Hematopoietic multipotent progenitor cell treated with erythropoietin and hydrocortisone succinate and interleukin-3 and kit ligand, for 4 days (in vitro differentiated cells): ENCODE measurements around the gene KRTCAP2.
"Not testable (repeated sequence)": the region's sequence is repeated elsewhere in the genome, so short reads cannot be mapped to it uniquely, and the experiment has no call there.

Experiments used
- DNase-seq: peaks from one replicate; pipeline ENCODE4 v3.0.0-alpha.2; 2015

Gene KRTCAP2

DNA sequence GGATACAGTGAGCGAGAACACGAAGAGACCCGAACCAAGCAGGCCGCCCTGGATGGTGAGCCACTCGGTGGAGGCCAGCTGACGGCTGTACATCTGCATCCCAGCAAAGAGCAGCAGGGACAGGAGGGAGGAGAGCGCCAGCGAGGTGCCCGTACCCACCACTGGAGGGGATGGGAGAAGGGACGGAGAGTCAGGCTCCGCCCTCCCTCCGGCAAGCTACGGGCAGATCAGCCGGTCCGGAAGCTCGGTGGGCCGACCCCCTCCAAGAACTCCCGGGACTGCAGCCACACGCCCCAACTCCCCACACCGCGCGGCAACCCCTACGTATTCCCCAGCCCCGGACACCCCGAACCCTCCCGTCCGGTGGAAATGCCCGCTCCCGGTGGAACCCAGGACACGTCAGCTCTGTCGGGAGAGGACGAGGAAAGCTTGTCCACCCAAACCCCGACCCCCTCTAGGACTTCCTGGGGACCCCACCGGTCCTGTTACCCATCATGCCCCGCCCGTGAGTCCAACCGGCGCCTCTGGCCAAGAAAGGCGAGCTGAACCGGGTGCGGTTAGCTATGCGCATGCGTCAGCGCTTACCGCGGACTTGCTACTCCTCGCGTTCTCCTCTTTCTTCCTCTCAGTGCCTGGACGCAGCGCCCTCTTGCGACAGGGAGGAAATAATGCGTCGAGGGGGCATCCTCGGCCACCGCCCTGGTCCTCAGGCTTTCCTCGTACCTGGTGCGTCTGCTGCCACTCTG lies at the start of gene KRTCAP2:
KRTCAP2 (minus strand) TSS at position 573 of the 746 bp plus-strand sequence; CDS start at position 493, 80 bp downstream.
- DNase-seq: peak; percentile 99

DNA sequence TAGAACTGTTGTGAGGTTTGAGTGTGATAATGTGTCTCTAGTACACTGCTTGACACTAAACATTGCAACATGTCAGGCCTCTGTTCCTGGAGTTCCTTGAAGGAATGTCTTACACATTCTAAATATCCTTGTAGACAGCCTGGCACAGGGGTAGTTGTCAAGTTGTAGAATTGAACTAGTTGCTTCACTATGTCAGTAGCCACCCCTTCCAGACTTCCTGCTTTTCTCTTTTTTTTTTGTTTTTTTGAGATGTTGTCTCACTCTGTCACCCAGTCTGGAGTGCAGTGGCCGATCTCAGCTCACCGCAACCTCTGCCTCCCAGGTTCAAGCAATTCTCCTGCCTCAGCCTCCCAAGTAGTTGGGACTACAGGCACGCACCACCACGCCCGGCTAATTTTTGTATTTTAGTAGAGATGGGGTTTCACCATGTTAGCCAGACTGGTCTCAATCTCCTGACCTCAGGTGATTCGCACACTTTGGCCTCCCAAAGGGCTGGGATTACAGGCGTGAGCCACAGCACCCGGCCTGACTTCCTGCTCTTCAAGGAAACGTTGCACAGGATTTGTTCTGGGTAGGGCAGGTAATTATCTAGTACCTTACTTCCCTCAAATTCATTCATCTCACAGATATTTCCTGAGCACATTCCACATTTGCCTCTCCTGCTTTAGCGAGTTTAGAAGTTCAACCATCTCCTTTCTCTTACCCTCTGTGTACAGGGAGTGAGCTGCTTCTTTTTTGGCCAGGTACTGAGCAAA lies 47.3 kb upstream of the KRTCAP2 start:
- not testable (repeated sequence) for DNase-seq

DNA sequence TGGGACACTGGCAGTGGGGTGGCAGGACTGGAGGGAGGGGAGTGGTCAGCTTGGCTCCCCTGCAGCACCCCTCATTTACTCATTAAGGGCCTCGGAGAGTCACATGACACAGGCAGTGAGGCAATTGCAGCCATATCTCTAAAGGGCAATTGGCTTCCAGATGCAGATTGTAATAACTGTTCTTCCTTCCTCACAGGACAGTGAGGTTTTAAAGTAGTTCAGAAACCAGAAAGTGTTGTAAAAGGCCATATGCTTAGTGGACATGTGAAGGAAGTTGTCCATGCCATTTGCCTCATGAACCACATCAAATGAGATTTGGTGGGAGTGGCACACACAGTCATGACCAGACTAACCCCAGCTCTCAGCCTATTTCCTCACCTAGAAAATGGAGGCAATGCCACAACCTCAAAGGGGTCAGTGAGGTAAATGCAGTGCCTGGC lies 46.5 kb upstream of the KRTCAP2 start:
- peak; percentile 75 for DNase-seq

DNA sequence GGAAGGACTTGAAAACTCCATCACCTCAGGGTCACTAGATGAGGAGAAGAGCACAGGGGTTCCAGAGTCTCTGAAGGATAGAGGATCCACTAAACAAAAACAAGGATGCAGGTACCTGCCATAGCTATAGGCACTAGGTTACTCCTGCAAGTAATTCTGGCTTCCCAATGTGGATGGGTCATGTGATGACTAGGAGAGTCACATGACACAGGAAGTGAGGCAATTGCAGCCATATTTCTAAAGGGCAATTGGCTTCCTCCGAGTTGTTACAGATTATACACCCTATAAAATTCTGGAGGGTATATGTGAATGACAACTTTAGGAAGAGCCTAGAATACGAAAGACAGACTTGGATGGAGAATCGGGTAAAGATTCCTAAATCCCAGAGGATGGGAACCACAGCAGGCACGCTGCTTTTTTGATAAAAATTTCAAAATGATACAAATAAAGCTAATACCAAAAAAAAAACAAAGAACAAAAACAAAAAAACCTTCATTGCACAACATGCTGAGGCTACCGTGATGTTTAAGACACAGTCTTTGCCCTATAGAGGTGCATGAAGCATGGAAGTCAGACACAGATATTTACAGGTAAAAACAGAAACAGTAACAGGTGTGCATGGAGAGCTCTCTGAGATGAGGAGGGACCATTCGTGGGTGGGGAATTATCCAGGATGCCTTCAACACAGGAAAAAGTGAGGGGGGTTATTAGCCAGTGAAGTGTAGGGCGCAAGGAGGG lies 45.9 kb upstream of the KRTCAP2 start:
- DNase-seq: peak; percentile 80

DNA sequence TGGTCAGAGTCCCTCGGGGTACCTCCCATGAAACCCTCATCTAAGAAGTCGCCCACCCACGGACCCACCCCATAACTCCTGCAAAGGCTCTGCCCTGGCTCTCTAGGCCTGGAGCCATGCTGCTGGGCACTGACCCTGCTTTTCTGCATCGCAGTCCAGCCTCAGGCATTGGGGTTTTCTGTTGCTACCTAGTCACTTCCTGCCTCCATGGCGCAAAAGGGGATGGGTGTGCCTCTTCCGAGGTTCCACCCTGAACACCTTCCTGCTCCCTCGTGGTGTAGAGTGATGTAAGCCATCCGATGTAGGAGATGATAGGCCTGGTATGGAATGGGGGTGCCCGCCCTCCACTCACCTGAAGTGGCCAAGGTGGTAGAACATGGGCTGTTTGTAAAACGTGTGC lies 41.6 kb upstream of the KRTCAP2 start:
- DNase-seq: not testable (repeated sequence)

DNA sequence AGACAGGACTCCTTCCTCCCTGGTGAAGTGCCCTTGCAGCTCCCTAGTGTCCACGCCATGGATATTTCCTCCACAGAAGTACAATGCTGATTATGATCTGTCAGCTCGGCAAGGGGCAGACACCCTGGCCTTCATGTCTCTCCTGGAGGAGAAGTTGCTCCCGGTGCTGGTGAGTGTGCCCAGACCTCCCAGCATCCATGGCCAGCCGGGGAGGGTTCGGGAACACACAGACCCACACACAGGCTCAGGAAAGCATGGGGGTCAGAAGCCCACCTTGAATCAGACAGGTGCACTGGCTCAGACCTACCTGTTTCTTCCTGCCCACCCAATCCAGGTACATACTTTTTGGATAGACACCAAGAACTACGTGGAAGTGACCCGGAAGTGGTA lies 38.9 kb upstream of the KRTCAP2 start:
- not testable (repeated sequence) for DNase-seq

DNA sequence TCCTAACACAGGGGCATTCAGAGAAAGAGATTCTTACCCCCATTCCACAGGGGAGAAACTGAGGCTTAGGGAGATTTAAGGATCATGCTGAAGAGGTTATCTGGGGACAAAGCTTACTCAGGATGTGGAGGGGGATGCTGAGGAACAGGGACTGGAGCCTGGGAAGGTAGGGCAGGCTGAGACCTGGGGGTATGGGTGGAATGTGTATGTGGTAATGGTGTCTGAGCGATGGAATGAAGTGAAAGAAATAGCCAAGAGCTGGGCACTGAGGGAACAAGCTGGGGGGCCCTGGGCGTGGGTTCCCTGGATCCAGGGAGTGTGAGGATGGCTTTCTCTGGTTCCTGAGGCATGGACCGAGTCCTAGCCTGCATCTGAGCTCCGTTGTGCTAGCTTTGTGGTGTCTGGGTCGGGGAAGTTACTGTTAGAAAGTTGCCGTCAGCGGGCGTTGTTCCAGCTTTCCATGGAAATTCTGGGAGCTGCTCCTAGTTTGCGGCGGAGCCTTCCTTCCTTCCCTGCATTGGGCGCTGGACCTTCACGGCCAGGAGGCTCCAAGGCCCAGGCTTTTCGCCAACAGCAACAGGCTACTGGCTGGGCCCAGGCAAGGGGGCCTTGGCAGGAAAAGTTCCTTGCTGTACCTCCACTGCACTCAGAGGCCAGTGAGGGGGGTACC lies 38.4 kb upstream of the KRTCAP2 start:
- DNase-seq: not testable (repeated sequence)

DNA sequence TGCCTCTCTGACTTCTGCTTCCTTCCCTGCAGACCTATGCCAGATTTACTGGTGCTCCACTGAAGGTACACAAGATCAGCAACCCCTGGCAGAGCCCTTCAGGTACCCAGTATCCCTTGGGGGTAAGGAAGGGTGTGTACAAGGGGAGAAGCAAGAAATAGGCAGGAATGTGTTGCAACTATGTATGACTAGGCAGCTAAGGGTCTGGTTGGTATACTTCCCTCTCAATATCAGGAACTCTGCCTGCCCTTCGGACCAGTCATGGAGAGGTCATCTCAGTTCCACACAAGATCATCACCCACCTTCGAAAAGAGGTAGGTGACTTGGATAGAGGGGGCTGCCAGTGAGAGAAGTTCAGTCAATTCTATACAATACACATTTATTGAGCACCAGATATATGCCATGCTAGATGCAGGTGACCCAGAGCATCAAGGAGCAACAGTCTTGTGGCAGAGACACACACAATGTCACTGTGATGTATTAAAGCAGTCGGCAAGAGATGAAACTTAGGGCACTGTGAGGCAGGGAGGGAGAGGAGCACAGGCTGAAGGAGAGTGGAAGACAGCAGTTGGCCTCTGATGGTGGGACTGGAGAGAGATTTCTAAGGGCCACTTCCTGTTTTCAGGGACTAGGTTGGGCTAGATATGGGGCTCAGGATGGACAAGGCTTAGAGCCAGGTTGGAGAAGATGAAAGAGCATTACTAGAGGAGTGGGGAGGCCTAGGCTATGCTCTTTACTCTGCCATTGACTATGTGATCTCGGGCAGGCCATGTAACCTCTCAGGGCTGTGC lies 37.4 kb upstream of the KRTCAP2 start:
- no peak for DNase-seq

DNA sequence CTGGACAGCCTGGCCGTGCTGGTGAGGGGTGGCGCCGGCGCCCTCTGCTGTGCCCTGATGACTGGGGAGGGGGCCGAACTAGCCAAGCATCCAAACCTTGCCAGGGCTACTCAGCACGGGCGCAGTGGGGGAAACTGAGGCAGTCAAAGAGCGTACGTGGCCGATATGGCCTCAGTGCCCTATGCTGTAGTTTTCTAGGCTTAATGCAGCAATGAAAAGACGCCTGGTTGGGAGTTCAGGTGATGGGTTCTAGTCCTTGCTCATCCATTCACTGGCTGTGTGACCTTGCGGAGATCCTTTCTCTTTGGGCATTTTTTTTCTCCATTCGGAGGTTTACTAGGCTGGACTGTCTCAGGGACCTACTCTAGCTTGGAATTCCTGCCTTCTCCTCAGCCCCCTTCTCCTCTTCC lies 36.2 kb upstream of the KRTCAP2 start:
- DNase-seq: no peak

DNA sequence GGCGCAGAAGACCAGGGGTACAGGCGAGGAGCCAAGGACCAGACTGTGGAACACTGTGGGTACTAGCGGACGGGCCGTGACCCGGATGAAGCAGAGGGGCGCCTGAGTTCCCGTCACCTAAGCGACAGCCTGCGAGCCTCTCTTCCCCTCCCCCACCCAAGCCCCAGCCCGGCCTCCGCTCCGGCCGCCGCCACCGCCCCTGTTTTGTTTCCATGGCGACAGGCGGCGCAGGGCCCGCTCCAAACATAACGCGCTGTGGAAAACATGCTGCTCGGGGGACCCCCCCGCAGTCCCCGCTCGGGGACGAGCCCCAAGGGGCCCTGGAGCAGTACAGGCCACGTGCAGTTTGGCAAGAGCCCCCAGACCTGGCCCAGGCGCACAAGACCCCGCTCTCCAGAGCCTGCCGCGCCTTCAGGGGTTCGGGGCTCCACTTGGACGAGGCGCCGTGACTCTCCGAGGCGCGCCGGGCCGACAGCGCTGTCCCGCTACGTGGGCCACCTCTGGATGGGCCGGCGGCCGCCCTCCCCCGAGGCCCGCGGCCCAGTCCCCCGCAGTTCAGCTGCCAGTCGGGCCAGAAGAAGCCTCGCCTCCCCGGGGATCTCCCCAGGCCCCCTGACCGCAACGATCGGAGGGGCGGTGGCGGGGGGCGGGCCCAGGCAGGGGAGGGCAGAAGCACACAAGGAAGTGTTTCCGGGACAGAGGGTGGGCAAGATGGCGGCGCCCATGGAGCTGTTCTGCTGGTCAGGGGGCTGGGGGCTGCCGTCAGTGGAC lies 35.6 kb upstream of the KRTCAP2 start, which contains the start of gene MTX1:
MTX1 (plus strand) TSS at position 155 of the 771 bp plus-strand sequence; CDS start at position 265, 110 bp downstream.
- DNase-seq: peak; percentile 95

DNA sequence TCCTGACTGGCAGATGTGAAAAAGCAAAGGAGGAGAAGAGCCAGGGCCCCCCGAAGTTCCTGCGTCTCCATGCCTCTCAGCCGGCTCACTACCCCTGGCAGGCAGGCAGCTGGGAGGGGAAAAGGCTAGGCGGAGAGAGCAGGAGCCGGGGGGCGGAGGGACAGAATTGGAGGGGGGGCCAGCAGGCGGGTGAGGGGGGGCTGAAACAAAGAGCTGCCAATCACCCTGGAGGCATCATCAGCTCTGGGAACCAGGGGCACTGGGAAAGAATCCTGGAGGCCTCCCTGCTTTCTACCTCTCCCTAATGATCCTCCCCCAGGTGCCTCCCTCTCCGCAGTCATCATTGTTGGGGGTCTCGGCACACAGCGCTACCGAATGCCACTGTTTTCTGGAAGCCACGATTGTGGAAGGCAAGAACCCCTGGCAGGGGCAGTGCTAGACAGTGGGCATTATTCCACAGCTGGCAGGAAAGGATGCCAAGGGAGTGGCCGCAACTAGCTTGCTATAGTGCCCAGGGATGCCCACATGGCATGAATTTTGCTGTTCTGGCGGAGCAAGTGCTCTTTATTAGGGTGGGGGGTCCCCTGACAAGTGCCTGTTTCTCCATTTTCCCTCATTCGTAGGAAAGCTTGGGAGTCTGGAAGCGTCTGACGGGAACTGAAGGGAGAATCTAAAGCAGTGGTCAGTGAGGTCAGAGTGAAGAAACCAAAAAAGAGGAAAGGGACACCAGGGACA lies 34.9 kb upstream of the KRTCAP2 start, which contains the start of gene THBS3:
THBS3 (minus strand) TSS at position 92 of the 735 bp plus-strand sequence; CDS start at position 71, 21 bp downstream.
- peak; percentile 37 for DNase-seq

DNA sequence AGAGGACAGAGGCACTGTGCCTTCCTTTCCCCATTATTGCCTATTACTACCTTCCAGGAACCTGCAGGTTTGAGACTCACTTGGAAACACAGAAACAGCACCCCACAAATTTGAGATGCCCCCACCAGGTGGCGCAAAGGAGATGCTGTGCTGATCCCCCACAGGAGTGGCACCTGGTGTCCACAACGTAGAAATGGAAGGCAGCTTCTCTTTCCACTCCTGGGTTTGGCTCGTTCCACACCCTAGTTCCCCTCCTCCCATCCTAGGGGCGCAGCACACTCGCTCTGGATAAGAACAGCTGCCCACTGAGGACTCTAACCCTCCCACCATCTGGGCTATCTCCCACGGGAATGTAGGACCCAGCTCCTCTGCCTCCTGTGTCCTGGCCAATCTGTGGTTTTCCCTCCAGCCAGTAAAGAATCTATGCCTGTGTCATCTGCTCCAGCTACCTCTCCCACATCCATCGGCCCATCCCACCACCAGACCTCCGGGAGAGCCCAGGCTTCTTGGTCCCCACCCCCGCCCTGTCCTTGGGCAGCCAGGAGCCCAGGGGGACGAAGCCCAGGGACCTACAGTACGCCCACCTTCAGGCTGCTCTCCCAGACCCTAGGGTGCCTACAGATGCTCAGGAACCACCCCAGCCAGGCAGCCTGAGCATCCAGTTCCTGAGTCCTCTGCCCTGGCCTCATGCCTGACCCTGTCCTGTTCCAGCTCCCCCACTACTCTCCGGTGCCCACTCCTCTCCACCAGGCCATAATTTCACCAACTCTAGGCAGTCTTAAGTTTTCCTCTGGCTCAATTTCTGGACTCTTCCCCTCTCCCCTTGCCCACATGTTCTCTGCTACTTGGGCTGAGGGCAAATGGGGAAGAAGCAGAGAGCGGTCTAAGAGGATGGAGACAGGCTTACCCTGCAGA lies 34.0 kb upstream of the KRTCAP2 start:
- peak; percentile 94 for DNase-seq

DNA sequence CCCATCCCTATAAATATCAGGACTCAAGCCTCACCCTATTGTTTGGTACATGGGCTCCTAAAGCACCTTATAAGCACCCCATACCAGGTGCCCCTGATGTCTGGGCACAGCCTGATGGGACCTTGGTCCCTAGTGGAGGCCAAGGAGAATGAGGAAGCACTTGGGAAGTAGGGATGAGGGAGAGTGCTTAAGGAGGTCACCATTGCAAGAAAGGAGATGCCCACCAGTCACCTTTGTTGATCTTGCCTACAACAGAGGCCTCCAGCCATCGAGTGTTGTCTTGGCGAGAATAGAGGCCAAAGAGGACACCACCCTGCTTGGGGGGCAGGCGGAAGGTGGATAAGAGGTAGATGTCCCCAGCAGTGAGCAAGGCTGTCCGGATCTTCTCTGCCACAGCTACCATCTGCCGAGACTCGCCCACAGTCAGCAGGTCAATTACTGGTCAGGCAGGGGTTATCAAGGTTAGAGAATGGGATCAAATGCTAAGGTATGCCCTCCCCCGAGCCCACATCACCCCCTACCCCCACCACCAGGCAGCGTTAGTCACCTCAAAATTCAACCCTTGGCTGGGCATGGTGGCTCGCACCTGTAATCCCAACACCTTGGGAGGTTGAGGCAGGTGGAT lies 33.0 kb upstream of the KRTCAP2 start:
- DNase-seq: no peak

DNA sequence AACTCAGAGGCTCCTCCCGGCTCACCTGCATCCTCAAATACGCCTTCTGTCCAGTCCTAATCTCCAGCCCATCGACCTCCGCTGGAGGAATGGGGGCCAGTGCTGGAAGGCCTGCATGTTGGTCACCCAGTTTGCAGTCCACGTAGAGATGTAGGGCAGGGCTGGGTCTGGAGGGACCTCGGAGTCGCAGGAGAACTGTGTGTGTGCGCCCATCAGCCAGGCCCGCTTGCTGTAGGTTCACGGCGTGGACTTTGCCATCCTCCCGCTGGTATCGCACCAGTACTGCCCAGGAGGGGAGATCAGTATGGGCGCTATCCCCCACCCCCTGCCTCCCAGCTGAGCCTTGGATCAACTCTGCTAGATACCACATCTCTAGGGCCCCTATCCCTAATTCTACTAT lies 31.9 kb upstream of the KRTCAP2 start:
- no peak for DNase-seq

DNA sequence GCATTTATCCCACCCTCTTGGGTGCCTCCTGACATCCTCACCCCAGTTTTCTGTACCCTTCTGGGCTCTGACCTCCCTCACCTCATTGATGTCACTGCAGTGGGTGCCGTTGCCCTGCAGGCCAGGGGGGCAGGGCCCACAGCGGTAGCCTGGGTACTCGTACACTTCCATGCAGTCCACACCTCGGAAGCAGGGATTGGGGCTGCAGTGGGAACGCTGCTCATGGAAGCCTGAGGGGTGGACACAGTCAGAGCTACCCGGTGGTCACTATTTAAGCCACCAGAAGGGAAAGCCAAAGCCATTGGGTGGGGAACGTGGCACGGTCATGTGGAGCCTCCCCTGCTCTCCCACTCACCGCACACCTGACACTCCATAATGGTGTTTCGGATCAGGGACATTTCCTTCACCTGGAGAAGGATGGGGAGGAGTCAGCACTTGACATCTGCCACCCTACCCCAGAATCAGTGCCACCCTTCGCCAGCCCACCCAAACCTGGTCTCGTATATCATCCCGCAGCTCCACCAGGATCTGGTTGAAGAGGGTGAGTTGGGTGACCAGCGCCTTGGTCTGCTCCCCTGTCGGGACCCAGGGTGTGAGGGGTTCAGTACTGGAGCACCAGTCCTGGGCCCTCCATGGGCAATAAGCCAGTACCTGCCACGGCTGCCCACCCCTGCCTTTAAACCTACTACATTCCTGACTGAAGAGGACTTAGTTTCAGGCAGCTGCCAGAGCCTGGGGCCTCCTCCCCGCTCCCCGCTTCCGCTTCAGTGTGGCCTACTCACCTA lies 29.8 kb upstream of the KRTCAP2 start:
- no peak for DNase-seq

DNA sequence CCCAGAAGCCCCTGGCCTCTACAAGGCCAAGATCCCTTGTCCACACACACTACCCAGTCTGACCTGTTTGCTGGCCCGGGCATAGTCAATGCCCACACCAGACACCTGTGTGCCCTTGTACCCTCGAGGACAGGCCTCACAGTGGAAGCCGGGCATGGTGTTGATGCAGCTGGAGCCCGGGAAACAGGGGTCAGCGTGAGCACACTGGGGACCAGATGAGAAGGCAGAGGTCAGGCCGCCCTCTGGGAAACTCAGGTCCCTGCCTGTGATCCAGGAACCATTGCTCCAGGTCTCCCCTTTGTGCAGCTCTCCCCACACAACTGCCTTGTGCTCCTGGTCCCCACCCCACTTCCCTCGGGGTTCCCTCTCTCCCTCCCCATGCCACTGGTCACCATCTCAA lies 29.1 kb upstream of the KRTCAP2 start:
- no peak for DNase-seq

DNA sequence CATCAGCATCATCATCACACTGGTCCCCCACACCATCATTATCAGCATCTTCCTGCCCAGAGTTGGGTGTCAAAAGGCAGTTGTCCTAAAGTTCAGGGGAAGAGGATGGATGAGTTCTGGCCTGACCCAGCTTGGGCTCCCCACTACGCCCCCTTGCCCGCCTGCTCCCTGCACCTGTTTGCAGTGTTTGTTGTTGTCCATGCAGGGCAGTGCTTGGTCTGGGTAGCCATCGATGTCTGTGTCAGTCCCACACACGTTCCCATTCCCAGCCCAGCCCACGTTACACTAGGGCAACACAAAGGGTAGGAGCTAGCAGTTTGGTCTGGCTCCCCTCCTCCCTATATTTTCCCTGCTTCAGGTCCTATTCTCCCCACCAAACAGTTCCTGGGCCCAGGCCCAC lies 27.8 kb upstream of the KRTCAP2 start:
- no peak for DNase-seq

DNA sequence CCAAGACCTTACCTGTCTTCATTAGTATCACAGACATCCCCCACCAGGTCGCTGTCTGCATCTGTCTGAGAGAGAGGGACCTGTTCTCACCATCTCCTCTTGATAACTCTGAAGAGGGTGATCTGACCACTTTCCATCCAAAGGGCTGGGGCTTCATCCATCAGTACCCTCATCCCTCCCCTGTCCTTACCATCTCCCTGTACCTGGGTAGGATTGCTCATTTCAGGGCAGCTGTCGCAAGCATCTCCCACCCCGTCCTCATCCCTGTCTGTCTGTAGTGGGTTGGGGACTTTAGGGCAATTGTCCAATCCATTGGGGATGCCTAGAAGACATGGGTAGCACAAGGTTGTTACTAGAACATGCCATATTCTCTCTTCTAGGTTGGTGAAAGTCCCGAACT lies 26.7 kb upstream of the KRTCAP2 start:
- no peak for DNase-seq
